SK-N-SH (cell line): Measurements from ENCODE around the gene TTC7B.

Source experiments
- EZH2phosphoT487 ChIP-seq: fragments of 200-600 bp; sonication (generic); IDR thresholded peaks from 2 replicates; pipeline ENCODE4 v1.6.1; 2017; ENCODE audit warnings: low read depth, mixed run types, mild to moderate bottlenecking, antibody characterized with exemption, moderate library complexity, borderline replicate concordance
- MXI1 ChIP-seq: IDR thresholded peaks from 2 replicates; pipeline ENCODE4 v1.6.1; 2012; ENCODE audit warnings: mild to moderate bottlenecking, low read depth, low read length, improper control_type of control experiment
- SIN3A ChIP-seq: IDR thresholded peaks from 2 replicates; pipeline ENCODE4 v1.6.1; 2012; ENCODE audit warnings: low read depth, mild to moderate bottlenecking, low read length, moderate library complexity, borderline replicate concordance
- USF2 ChIP-seq: fragments of 150-350 bp; IDR thresholded peaks from 2 replicates; pipeline ENCODE4 v1.6.1; 2017; ENCODE audit warnings: antibody characterized with exemption, low read length, low read depth, borderline replicate concordance
- TF ChIP-seq, protein P1 (sequence below): fragments of 200-600 bp; sonication (generic); IDR thresholded peaks from 2 replicates; pipeline ENCODE4 v1.6.1; 2017; ENCODE audit warnings: antibody characterized with exemption, mild to moderate bottlenecking, moderate library complexity
- TF ChIP-seq, protein P2 (sequence below): fragments of 150-350 bp; IDR thresholded peaks from 2 replicates; pipeline ENCODE4 v1.6.1; 2016; ENCODE audit warnings: mild to moderate bottlenecking, low read depth, low read length

- TF ChIP-seq, protein P1, sequence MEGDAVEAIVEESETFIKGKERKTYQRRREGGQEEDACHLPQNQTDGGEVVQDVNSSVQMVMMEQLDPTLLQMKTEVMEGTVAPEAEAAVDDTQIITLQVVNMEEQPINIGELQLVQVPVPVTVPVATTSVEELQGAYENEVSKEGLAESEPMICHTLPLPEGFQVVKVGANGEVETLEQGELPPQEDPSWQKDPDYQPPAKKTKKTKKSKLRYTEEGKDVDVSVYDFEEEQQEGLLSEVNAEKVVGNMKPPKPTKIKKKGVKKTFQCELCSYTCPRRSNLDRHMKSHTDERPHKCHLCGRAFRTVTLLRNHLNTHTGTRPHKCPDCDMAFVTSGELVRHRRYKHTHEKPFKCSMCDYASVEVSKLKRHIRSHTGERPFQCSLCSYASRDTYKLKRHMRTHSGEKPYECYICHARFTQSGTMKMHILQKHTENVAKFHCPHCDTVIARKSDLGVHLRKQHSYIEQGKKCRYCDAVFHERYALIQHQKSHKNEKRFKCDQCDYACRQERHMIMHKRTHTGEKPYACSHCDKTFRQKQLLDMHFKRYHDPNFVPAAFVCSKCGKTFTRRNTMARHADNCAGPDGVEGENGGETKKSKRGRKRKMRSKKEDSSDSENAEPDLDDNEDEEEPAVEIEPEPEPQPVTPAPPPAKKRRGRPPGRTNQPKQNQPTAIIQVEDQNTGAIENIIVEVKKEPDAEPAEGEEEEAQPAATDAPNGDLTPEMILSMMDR = no peak
- no peak for TF ChIP-seq EZH2phosphoT487
- TF ChIP-seq, protein P2, sequence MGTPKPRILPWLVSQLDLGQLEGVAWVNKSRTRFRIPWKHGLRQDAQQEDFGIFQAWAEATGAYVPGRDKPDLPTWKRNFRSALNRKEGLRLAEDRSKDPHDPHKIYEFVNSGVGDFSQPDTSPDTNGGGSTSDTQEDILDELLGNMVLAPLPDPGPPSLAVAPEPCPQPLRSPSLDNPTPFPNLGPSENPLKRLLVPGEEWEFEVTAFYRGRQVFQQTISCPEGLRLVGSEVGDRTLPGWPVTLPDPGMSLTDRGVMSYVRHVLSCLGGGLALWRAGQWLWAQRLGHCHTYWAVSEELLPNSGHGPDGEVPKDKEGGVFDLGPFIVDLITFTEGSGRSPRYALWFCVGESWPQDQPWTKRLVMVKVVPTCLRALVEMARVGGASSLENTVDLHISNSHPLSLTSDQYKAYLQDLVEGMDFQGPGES = no peak
- no peak for TF ChIP-seq MXI1
- TF ChIP-seq USF2 = no peak
- TF ChIP-seq SIN3A = no peak
These were observed 100.2 kb downstream of the TTC7B start for GRCh38 chr14:90715993-90716392.
